Testis (tissue), 3 donors: Measurements from ENCODE around the gene MGA. TPM values are rescaled to one million over a fixed set of nuclear protein-coding genes. Genes with fewer than 3 reads are reported as not detected.

ENCODE experiments used
- DNase-seq: peaks from one replicate; pipeline ENCODE4 v3.0.0-alpha.2; 2019
- H3K27ac ChIP-seq, 2 donors: fragments of 200-600 bp; sonication (generic); one replicate each; pipeline ENCODE4 v1.5.1; 2019
- H3K27me3 ChIP-seq: fragments of 200-600 bp; sonication (generic); one replicate; pipeline ENCODE4 v1.5.1; 2019
- H3K36me3 ChIP-seq: fragments of 200-600 bp; sonication (generic); one replicate; pipeline ENCODE4 v1.5.1; 2017; ENCODE audit warnings: low read depth; ENCODE audit errors: missing control alignments
- H3K4me1 ChIP-seq: fragments of 200-600 bp; sonication (generic); one replicate; pipeline ENCODE4 v1.5.1; 2019
- H3K4me3 ChIP-seq, 2 donors: fragments of 200-600 bp; sonication (generic); one replicate each; pipeline ENCODE4 v1.5.1; 2017 to 2019
- H3K9me3 ChIP-seq: fragments of 200-600 bp; sonication (generic); one replicate; pipeline ENCODE4 v1.5.1; 2017
- POLR2A ChIP-seq: fragments of 450-650 bp; IDR thresholded peaks from one replicate; pipeline ENCODE4 v1.6.1; 2017; ENCODE audit warnings: antibody characterized with exemption, mild to moderate bottlenecking, moderate library complexity
- WGBS, 2 donors: methylation state at CpG; one replicate each; pipeline ENCODE4 v1.1.5; 2018; 5-methylcytosine and 5-hydroxymethylcytosine counted together
- intact Hi-C: fragments of 100-400 bp; cut with DNase I; formaldehyde crosslinking; loops from one replicate; pipeline ENCODE4 v1.15.1; 2023; ENCODE audit warnings: low total_unique reads
- polyA plus RNA-seq: library from polyadenylated mRNA; stranded (reverse); fragments of 350-450 nt; fragmentation: Illumina TruSeq; extraction: RNeasy Lipid Tissue Mini Kit (QIAGEN cat#74804); gene quantifications from one replicate; pipeline ENCODE4 v1.2.3, GENCODE V29; 2014; ENCODE audit warnings: low read depth, low replicate concordance; ENCODE audit not compliant: insufficient read depth
- total RNA-seq, 2 donors: library from RNA; depleted of rRNA; stranded (reverse); fragments of >200 nt; gene quantifications; one replicate each; pipeline ENCODE4 v1.2.3, GENCODE V29; 2016
- TF ChIP-seq, protein P1 (sequence below), 3 experiments: fragments of 450-650 bp in 2 of 3; fragments of 200-600 bp in 1 of 3; sonication (generic) in 1 of 3; IDR thresholded peaks; one replicate each; pipeline ENCODE4 v1.5.1; 2016 to 2019; ENCODE audit warnings: antibody characterized with exemption in 3 of 3, mild to moderate bottlenecking in 2 of 3, moderate library complexity in 1 of 3

MGA gene
- total and polyA plus RNA-seq, 3 donors from 2014 or later, result 20.3 to 90.2 (median 78.1) TPM

DNA sequence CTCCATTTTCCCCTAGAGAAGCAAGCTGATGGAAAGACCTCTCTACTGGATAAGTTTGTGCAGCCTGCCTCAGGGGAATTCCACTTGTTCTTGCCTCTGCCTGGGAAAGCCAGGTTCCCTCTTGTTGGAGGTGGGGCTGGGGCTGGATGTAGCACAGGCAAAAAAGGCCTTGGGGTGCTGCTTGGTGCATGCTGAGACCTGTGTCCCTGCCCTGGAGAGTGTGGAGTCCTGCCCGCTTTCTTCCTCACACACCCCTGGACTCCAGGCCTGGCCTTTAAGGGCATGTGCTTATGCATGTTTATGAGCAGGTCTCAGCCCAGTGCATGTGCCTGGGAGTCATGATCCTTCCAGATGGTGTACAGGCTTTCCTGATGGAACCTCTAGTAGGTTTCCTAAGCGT, 144.2 kb downstream of the MGA start:
- no peaks in the 10 kb centered on the region for H3K27me3 ChIP-seq
- no peak for TF ChIP-seq POLR2A
- TF ChIP-seq, protein P1, sequence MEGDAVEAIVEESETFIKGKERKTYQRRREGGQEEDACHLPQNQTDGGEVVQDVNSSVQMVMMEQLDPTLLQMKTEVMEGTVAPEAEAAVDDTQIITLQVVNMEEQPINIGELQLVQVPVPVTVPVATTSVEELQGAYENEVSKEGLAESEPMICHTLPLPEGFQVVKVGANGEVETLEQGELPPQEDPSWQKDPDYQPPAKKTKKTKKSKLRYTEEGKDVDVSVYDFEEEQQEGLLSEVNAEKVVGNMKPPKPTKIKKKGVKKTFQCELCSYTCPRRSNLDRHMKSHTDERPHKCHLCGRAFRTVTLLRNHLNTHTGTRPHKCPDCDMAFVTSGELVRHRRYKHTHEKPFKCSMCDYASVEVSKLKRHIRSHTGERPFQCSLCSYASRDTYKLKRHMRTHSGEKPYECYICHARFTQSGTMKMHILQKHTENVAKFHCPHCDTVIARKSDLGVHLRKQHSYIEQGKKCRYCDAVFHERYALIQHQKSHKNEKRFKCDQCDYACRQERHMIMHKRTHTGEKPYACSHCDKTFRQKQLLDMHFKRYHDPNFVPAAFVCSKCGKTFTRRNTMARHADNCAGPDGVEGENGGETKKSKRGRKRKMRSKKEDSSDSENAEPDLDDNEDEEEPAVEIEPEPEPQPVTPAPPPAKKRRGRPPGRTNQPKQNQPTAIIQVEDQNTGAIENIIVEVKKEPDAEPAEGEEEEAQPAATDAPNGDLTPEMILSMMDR (IDR thresholded peaks at IDR 0.05), result no peak
- no peaks in the 10 kb centered on the region for H3K36me3 ChIP-seq
- no peak for DNase-seq
- no peak overlapping the region for H3K4me3 ChIP-seq
- intact Hi-C loops, result no loop called here
- 77 to 96% methylated on average over 2 of the region's 2 CpGs for WGBS, 2 donors
- H3K4me1 ChIP-seq, result peaks cover 33% of the 10 kb centered on the region
- H3K9me3 ChIP-seq, result no peaks in the 10 kb centered on the region
- peak overlapping the region in 1 of 2 donors; percentile 33 for H3K27ac ChIP-seq

DNA sequence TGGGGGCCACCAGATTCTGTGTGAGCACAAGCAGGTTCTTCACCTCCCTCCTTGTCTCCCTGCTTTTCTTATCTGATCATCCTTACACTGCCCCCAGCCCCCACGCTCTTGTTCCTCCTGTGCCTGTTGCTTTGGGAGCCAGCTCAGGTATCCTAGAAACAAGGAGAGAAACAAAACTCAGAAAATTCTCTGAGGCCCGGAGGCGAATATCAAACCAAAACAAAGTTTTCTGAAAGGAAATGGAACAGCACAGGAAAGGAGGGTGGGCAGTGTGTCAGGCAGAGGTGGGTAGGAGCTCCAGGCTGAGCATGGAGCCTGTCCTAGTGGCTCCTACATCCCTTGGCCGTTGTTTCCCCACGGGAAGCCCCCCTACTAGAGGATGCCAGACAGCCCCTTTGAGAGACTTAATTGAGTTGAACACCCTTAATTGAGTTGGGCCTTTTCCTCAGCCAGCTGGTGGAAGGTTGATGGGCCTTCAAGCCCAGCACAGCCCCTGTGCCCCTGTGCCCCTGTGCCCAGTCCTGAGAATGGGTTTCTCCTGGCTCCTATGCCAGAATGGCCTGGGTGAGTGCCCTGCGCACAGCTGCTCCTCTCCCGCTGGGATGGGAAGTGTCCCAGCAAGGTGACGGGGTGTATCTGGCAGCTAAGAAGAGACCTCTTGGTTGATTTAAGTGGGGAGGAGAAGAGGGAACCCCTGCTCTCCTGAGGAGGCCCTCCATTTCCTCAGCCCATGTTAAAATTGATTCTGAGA, 144.9 kb downstream of the MGA start:
- no peak for DNase-seq
- Histone ChIP-seq H3K27ac (peak overlapping the region; percentile 19 to 33), H3K4me1 (peaks cover 26% of the 10 kb centered on the region), H3K36me3 (no peaks in the 10 kb centered on the region), H3K4me3 (no peak overlapping the region), H3K9me3 (no peaks in the 10 kb centered on the region), H3K27me3 (no peaks in the 10 kb centered on the region)
- 69 to 72% methylated on average over 7 of the region's 8 CpGs for WGBS, 2 donors
- TF ChIP-seq POLR2A, result no peak
- TF ChIP-seq, protein P1 (IDR thresholded peaks at IDR 0.05), result no peak
- intact Hi-C loops, result no loop called here

DNA sequence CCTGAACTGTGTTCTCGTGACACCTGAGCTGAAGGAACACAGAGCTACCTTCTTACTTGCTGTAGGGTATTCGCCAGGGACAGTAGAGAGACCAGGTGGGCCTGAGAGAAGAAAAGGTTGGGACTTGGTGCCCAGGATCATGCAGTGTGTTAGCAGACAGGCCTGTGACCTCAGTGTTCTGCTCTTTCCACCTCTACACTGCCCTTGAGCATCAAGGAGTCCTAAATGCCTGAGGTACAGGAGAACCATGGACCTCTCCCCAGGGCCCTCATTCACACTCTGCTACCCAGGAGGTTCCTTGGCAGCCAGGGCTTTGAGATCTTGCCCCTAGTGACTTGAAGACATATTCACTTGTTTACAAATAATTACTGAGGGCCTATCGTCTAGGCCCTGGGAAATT, 145.5 kb downstream of the MGA start:
- no peak for DNase-seq
- H3K27ac ChIP-seq, result peak overlapping the region in 1 of 2 donors; percentile 19
- intact Hi-C loops, result no loop called here
- TF ChIP-seq, protein P1 (IDR thresholded peaks at IDR 0.05), result no peak
- no peak for TF ChIP-seq POLR2A
- H3K36me3 ChIP-seq, result no peaks in the 10 kb centered on the region
- no peaks in the 10 kb centered on the region for H3K9me3 ChIP-seq
- H3K27me3 ChIP-seq, result no peaks in the 10 kb centered on the region
- H3K4me1 ChIP-seq, result peaks cover 26% of the 10 kb centered on the region
- H3K4me3 ChIP-seq, result no peak overlapping the region
- WGBS, 2 donors, result 72 to 86% methylated on average over 3 of the region's 3 CpGs

DNA sequence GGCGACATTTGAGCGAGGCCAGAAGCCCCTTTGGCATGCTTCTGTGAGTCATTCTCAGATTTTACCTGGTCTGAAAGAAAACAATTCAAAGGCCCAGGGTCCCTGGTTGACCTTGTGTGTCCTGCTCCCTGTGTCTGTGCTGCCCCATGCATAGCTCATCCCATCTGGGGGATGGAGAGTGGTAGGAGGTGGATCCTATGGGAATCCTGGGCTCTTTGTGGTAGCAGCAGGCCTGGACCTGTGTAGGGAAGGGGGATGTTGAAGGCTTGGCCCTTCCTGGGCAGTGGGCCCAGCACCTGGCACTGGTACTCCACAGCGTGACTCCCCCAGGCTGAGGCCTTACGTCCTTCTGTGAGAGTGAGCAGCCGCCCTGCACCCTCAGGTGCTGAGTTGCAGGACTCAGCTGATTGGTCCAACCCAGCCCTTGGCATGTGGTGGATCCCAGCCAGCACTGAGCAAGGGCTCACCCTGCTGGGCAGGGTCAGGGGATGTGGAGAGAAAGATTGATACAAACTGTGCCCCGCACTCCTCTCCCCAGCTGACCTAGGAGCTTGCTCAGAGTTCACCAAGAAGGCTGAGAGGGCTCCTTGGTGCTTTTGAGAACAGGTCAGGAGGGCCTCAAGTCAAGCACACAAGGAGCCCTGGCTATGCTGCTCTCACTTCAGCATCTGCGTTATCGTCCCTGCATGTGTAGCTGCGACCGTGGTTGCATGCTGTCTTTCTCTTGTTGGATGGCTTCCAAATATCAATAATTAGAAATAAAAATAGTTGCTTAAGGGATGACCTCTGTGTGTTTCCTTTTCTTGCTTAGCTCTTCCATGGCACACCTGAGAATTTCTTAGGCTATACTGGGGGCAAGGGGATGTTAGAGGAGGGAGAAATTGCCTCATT, 146.3 kb downstream of the MGA start:
- Histone ChIP-seq H3K36me3 (no peaks in the 10 kb centered on the region), H3K4me3 (no peak overlapping the region), H3K4me1 (peaks cover 32% of the 10 kb centered on the region), H3K9me3 (no peaks in the 10 kb centered on the region), H3K27ac (no peak overlapping the region), H3K27me3 (no peaks in the 10 kb centered on the region)
- 48 to 66% methylated on average over 7 to 10 of the region's 10 CpGs for WGBS, 2 donors
- intact Hi-C loops, result no loop called here
- DNase-seq, result peak; percentile 73
- no peak for TF ChIP-seq POLR2A
- TF ChIP-seq, protein P1 (IDR thresholded peaks at IDR 0.05), result no peak
